Measurements from ENCODE around the gene PXN.

DNA sequence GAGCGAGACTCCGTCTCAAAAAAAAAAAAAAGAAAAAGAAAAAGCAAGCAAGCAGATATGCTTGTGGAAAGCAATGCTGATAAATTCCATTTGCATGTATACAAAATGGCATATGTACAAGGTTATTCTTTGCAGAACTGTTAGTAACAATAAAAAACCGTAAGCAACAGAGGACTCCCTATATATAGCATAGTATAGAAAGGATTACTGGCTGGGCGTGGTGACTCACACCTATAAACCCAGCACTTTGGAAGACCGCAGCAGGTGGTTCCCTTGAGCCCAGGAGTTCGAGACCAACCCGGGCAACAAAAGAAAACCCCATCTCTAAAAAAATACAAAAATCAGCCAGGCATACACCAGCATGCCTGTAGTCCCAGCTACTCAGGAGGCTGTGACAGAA is 84.6 kb downstream of the PXN start:
- TF ChIP-seq, protein P1, sequence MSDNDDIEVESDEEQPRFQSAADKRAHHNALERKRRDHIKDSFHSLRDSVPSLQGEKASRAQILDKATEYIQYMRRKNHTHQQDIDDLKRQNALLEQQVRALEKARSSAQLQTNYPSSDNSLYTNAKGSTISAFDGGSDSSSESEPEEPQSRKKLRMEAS (IDR thresholded peaks at IDR 0.05), result no peak
- TF ChIP-seq RAD21 (IDR thresholded peaks at IDR 0.05) (no peak), CTCF (IDR thresholded peaks at IDR 0.05; ENCODE audit: low read depth, low read length, missing input control) (no peak), JUND (IDR thresholded peaks at IDR 0.05) (no peak), ZBTB33 (IDR thresholded peaks at IDR 0.05) (no peak), YY1 (IDR thresholded peaks at IDR 0.05) (no peak), TAF1 (conservative IDR thresholded peaks at IDR 0.05) (no peak), ATF3 (IDR thresholded peaks at IDR 0.05) (no peak), GABPA (IDR thresholded peaks at IDR 0.05 in 1 of 2, conservative IDR thresholded peaks at IDR 0.05 in 1 of 2) (no peak), FOXA1 (IDR thresholded peaks at IDR 0.05) (no peak), RXRA (IDR thresholded peaks at IDR 0.05) (no peak), HNF4G (IDR thresholded peaks at IDR 0.05) (no peak)
- TF ChIP-seq, protein P2, sequence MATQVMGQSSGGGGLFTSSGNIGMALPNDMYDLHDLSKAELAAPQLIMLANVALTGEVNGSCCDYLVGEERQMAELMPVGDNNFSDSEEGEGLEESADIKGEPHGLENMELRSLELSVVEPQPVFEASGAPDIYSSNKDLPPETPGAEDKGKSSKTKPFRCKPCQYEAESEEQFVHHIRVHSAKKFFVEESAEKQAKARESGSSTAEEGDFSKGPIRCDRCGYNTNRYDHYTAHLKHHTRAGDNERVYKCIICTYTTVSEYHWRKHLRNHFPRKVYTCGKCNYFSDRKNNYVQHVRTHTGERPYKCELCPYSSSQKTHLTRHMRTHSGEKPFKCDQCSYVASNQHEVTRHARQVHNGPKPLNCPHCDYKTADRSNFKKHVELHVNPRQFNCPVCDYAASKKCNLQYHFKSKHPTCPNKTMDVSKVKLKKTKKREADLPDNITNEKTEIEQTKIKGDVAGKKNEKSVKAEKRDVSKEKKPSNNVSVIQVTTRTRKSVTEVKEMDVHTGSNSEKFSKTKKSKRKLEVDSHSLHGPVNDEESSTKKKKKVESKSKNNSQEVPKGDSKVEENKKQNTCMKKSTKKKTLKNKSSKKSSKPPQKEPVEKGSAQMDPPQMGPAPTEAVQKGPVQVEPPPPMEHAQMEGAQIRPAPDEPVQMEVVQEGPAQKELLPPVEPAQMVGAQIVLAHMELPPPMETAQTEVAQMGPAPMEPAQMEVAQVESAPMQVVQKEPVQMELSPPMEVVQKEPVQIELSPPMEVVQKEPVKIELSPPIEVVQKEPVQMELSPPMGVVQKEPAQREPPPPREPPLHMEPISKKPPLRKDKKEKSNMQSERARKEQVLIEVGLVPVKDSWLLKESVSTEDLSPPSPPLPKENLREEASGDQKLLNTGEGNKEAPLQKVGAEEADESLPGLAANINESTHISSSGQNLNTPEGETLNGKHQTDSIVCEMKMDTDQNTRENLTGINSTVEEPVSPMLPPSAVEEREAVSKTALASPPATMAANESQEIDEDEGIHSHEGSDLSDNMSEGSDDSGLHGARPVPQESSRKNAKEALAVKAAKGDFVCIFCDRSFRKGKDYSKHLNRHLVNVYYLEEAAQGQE (IDR thresholded peaks at IDR 0.05), result no peak
